HL-60/S4 treated with retinoic acid at 250 ng/mL for 4 days and 3 days (cell line): ENCODE data around the gene SMTN.
"Not testable (repeated sequence)": the region's sequence is repeated elsewhere in the genome, so short reads cannot be mapped to it uniquely, and the experiment has no call there.

Experiments
- in situ Hi-C: fragments of 300-500 bp; cut with MboI; formaldehyde crosslinking; loops from 2 replicates; pipeline ENCODE4 v1.7.0; 2022; ENCODE audit warnings: low sequenced_read_pairs

SMTN gene

GRCh38 chr22:31103111-31103510 lies 22.0 kb downstream of the SMTN start:
- in situ Hi-C loops: no loop called here

GRCh38 chr22:31103899-31104694 lies 23.0 kb downstream of the SMTN start:
- in situ Hi-C loops: no loop called here

GRCh38 chr22:31104869-31105268 lies 23.8 kb downstream of the SMTN start:
- in situ Hi-C loops: no loop called here

- in situ Hi-C loops: no loop called here
These were observed 24.3 kb downstream of the SMTN start for GRCh38 chr22:31105282-31105929.

GRCh38 chr22:31106001-31106571 lies 25.0 kb downstream of the SMTN start:
- in situ Hi-C loops: no loop called here

- in situ Hi-C loops: no loop called here
These were observed 25.6 kb downstream of the SMTN start for GRCh38 chr22:31106731-31107177.

- in situ Hi-C loops: no loop called here
These were observed 26.2 kb downstream of the SMTN start, which contains the start of gene SELENOM for GRCh38 chr22:31107178-31107893. TSS of gene SELENOM (minus strand) at chr22:31107568. CDS start at chr22:31107505, 63 bp downstream.

GRCh38 chr22:31107894-31108218 lies 26.7 kb downstream of the SMTN start:
- in situ Hi-C loops: no loop called here

GRCh38 chr22:31112547-31113091 lies 31.5 kb downstream of the SMTN start:
- in situ Hi-C loops: not testable (repeated sequence)

GRCh38 chr22:31118046-31118820 lies 37.1 kb downstream of the SMTN start:
- in situ Hi-C loops: no loop called here

GRCh38 chr22:31119026-31119717 lies 38.1 kb downstream of the SMTN start:
- in situ Hi-C loops: no loop called here

GRCh38 chr22:31120230-31120629 lies 39.1 kb downstream of the SMTN start:
- in situ Hi-C loops: no loop called here

GRCh38 chr22:31120642-31121041 lies 39.5 kb downstream of the SMTN start:
- in situ Hi-C loops: no loop called here

- in situ Hi-C loops: no loop called here
These were observed 40.3 kb downstream of the SMTN start for GRCh38 chr22:31121403-31121802.

- in situ Hi-C loops: no loop called here
These were observed 41.0 kb downstream of the SMTN start for GRCh38 chr22:31122196-31122531.

- in situ Hi-C loops: no loop called here
These were observed 41.6 kb downstream of the SMTN start, which contains the start of gene INPP5J for GRCh38 chr22:31122532-31123291. TSS of gene INPP5J (plus strand) at chr22:31122966. CDS start at chr22:31123015, 49 bp downstream.

GRCh38 chr22:31123292-31123602 lies 42.1 kb downstream of the SMTN start:
- in situ Hi-C loops: no loop called here

- in situ Hi-C loops: no loop called here
These were observed 43.2 kb downstream of the SMTN start for GRCh38 chr22:31124290-31124689.

- in situ Hi-C loops: no loop called here
These were observed 43.8 kb downstream of the SMTN start for GRCh38 chr22:31124811-31125465.
